HG03354 (cell line): ENCODE results near the gene APP.

Experiments used
- ATAC-seq: cut with Tn5 transposase; IDR thresholded peaks from one replicate; pipeline ENCODE4 v1.9.1; 2021; ENCODE audit warnings: mild to moderate bottlenecking; ENCODE audit not compliant: unreplicated experiment, poor library complexity, severe bottlenecking

Gene APP

DNA sequence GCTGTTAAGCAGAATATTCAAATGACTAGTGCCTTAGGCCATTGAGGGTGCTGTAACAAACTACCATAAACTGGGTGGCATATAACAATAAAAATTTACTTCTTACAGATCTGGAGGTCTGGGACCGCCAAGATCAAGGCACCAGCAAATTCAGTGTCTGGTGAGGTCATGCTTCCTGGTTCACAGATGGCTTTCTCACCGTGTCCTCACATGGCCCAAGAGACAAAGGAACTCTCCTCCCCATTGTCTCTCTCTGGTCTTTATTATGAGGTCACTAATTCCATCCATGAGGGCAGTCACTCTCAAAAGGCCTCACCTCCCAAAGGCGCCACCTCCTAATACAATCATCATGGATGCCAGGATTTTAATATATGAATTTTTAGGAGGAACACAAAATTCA is 308.5 kb downstream of the APP start:
- ATAC-seq = no peak

GRCh38 chr21:25859235-25859929 is 311.2 kb downstream of the APP start:
- ATAC-seq = no peak

- ATAC-seq = no peak
Observed at GRCh38 chr21:25858325-25858724, 312.2 kb downstream of the APP start.

DNA sequence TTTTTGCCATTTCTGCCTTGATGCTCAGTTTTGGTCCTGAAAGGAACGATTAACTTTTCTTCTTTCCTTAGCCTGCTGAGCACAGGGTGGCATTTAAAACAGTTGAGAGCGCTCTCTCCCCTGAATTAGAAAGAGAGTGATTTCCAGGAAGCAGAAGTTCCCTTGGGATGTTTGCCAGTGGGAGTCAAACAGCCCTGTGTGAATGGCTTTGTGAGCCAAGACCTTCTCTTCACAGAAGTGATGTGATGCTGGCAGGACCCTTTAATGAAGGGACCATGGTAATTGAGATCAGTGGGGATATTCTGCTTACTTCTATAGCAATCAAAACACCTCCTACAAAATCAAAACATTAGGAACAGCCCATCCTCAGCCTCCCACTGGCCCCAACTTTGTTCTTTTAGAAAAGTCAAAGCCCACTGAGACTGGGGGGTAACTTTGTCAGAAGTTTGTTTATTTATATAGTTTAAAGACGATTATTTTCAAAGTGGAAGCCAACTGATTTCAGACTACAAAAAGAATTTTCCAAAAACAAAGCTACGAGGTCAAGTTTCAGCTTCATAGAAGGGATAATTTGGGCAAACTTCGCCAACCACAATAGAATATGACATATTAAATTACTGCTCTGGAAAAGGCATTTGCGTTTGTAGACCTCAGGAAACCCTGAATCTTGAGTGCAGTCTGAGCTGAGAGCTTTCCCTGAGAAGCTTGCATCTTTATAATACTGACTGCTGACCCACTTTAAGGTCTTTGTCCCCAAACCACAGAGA is 313.1 kb downstream of the APP start:
- no peak for ATAC-seq

DNA sequence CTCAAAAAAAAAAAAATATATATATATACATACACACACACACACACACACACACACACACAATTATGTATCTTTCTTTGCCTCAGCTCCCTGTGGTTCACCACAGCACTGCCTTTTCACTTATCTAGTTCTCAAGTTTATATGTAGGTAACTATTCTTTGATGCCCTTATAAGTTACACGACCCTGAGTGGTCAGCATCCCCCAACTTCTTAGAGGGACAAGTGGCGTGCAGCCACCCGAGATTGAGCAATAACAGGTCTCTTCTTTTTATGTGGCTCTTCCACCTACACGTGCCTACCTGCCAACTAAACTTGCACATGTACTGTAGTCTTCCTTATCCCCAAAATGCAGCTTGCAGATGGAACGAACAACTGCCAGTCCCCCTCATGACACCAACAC is 315.0 kb downstream of the APP start:
- ATAC-seq = no peak

GRCh38 chr21:25850126-25850842 is 320.3 kb downstream of the APP start:
- no peak for ATAC-seq

- ATAC-seq = no peak
Observed at GRCh38 chr21:25848309-25848708, 322.3 kb downstream of the APP start.

DNA sequence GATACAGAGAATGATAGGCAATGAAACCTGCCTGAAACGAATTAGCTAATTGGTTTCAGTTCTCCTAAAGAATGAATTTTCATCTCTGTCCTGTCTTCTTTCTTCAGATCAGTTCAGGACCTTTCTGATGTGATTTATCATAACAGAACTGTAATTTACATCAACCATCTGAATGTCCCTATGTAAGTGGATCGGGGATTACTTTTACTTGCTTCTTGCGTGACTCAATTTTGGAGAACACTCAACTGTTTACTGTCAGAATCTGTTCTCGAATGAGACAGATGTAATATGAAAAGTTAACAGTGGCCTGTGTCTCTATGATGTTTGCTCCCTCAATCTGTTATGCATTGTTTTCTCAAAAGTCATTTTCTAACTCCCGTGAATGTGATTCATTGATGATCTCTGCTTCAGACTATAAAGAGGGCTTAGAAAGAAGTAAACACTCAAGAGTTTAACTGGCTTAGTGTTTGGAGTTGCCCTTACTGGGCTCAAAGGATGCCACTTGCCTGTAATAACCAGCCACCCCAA is 324.8 kb downstream of the APP start:
- no peak for ATAC-seq

GRCh38 chr21:25842925-25843324 is 327.6 kb downstream of the APP start:
- ATAC-seq = no peak

DNA sequence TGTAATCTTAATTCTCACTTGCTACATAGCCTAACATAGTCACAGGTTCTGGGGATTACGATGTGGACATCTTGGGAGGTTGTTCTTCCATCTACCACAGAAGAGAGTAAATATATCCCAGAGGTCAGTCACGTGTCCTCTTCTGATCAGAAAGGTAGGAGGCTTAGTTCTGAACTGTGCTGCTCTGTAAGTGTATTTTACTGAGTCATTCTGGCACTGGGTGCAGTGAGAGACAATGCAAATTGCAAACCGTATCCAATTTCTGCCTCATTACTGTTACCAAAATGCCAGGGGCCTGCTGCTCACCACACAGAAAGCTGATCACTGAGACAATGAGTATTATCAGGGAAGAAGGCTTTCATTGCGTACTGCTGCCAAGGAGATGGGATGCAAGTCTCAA is 331.8 kb downstream of the APP start:
- ATAC-seq = no peak

DNA sequence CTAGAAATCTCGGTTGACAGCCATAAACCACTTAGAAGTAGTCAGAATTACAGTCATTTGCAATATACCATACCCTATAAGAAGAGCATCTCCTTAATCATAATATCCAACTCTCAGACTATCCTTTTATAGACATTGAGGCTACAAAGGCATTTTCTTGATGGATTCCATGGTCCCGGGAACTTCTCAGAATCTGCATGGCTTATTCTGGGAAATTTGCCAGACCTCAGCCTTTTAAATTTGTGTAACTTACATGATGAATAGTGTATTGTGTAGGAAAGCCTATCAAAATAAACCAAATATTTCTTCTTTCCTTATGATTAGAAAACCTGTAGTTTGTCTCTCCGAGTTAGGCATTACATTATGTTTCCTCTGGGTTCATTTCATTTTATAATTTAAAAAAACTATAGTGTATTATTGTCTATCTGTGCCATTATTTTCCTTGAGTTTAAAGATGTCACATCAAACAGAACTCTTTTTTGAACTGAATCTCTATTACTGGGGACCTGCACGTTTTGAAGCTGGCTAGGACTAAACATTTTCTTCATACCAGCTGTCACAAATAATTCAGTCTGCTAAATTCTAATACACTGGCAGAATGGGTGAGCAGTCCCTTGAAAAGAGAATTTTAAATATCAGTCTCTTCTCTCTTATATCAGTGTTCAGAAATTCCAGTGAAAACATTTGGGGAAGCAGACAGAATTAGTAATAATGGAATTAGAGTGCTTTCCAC is 332.9 kb downstream of the APP start:
- no peak for ATAC-seq

DNA sequence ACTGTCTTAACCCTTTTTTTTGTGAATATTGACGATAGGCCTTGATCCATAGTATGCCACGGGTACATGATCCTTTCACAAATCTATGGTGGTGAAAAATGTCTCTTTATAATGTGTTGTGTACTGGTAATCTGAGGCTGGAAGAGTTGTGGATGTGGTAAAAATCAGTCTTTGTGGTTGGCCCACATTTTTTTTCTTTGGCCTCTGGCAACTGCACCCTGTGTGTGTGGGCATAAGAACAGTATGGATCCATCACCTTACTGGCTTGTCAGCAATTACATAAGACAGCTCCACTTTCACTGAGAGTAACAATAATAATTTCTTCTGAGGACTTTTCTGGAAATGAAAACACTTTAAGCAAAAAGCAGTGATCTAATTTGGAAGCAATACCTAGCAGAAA is 334.2 kb downstream of the APP start:
- no peak for ATAC-seq

- no peak for ATAC-seq
Observed at GRCh38 chr21:25834381-25834780, 336.2 kb downstream of the APP start.

DNA sequence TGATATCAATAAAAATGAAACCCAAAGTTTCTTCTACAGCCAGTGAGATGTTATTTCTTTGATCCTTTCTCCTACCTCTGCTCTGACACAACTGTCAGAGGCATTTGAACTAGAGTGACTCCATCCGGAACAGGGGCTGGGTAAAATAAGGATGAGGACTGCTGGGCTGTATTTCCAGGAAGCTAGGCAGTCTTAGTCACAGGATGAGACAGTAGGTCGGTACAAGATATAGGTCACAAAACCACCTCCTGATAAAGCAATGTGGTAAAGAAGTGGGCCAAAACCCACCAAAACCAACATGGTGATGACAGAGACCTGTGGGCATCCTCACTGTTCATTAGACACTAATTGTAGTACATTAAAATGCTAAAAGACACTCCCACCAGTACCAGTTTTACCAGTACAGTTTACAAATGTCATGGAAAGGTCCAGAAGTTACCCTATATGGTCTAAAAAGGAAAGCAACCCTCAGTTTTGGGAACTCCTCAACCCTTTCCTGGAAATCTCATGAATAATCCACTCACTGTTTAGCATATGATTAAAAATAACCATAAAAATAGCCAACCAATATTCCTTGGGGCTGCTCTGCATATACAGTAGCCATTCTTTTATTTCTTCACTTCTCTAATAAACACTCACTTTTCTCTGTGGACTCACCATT is 339.1 kb downstream of the APP start:
- no peak for ATAC-seq
